GM21381 (cell line): ENCODE results near the gene ITPRIPL1.

Experiments
- ATAC-seq: cut with Tn5 transposase; IDR thresholded peaks from one replicate; pipeline ENCODE4 v1.9.1; 2021; ENCODE audit warnings: mild to moderate bottlenecking, moderate library complexity; ENCODE audit not compliant: unreplicated experiment

The ITPRIPL1 gene

DNA sequence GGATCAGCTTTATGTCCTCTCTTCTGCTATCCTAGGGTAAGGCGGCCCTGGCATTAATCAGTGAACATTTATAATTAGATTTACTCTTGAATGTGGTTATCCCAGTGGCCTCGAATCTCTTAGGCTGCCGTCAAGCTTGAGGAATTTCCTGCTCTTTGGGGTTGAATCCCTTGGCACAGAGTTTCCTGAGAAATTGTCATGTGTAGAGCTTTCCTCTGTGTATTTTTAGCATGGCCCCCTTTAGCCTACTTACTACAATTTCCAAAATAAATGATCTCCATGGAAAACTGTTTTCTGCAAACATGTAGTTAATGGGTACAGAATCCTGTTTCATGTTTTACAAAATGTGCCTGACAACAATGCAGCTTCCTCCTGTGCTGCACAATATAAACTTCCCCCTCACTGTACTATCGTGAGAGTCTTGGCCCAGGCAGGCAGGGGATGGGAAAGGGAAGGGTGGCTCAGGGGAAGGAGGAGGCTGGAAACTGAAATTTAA, 28.5 kb downstream of the ITPRIPL1 start:
- no peak for ATAC-seq

DNA sequence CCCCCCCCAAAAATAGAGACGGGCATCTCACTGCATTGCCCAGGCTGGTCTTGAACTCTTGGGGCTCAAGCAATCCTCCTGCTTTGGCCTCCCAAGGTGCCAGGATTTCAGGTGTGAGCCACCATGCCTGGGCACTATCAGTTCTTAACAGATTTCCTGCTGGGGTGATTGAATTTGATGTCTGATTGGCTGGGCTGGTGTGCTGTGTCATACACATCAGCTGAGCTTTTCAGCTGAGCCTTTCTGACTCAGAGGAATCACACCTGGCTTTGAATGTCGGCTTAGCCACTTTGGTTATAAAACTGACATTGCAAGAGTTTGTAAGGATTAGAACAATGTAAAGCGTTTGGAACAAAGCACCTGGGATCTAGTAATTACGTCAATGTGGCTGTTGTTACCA, 29.4 kb downstream of the ITPRIPL1 start:
- no peak for ATAC-seq

DNA sequence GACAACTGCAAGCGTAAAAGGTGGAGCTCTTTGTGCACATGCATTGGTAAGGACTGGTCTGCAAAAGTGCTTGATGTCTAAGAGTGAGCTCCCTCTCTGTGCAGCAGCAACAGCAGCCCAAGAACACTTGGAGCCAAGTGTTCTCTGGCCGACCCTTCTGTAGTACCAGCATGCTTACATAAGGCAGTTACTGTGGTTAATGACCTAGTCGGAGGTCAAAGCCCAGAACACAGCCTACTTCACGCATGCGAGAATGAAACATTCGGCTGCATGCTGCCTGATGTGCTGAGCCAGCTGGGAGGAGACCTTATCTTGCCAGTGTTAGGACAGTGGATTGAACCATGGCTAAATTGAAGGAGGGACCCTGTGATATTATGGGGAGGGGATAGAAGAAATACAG, 31.8 kb downstream of the ITPRIPL1 start:
- no peak for ATAC-seq

DNA sequence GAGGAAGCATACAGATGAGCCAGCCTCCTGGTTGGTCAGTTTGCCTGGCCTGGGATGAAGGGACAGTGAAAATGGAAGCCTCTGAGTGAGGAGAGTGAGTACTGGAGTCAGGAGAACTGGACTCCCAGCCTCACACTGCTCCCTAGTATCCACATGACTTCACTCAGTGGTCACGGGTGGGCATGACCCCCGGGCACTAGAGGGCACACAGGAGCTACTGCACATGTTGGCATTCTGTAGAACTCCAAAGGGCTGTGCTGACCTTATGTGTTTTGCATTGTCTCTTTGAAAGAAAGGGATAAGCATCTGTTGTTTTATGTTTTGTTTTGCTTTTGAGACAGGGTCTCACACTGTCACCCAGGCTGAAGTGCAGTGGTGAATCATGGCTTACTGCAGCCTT, 34.2 kb downstream of the ITPRIPL1 start:
- ATAC-seq, result no peak

DNA sequence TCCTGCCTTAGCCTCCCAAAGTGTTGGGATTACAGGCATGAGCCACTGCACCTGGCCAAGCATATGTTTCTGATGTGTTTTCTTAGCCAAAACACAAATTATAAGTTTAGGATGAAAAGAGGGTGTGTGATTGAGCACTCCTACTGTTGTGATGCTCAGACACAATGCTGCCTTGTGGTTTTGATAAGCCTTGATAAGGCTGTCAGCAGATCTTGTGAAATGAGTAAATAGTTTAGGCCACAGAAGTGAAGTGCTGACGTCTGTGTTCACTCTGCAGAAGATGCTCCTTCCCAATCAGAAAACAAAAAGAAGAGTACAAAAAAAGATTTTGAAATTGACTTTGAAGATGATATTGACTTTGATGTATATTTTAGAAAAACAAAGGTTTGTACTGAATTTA, 34.7 kb downstream of the ITPRIPL1 start:
- no peak for ATAC-seq

DNA sequence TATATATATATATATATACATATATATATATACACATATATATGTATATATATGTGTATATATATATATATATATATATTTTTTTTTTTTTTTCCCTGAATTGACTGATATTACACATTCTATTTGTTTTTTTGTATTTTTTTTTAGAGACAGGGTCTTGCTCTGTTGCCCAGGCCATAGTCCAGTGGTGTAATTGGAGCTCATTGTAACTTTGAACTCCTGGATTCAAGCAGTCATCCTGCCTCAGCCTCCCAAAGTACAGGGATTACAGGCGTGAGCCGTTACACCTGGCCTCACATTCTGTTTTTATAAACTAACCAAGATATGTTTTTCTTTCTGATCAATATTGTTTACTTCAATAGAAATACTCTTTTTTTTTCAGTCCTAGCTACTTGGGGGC, 36.6 kb downstream of the ITPRIPL1 start:
- ATAC-seq, result no peak

DNA sequence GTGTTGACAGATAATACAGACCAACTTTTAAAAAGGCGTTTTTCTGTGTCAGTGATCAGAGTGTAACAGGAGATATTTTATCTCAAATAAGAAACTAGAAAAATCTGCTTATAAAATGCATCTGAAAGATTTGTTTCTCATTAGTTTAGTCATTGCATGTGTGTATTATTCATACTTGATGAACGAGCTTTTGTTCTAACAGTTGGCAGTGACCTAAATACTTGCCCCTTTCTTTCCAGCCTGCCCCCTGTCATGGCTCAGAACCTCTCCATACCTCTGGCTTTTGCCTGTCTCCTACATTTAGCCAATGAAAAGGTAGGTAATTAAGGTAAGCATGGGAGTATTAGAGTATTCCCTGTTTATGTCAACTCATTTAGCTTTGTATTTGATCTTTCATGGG, 44.1 kb downstream of the ITPRIPL1 start:
- ATAC-seq, result no peak

- no peak for ATAC-seq
These were observed 49.3 kb downstream of the ITPRIPL1 start for GRCh38 chr2:96374211-96374951.
